GM18502 (cell line): ENCODE results near the gene SEMA4C.
"Not testable (repeated sequence)": the region's sequence is repeated elsewhere in the genome, so short reads cannot be mapped to it uniquely, and the experiment has no call there.

Experiments
- ATAC-seq: cut with Tn5 transposase; IDR thresholded peaks from one replicate; pipeline ENCODE4 v1.9.1; 2021; ENCODE audit warnings: mild to moderate bottlenecking; ENCODE audit not compliant: unreplicated experiment, poor library complexity

Gene SEMA4C

GRCh38 chr2:96866986-96867755 is 2.7 kb downstream of the SEMA4C start:
- no peak for ATAC-seq

- ATAC-seq: no peak
These were observed 3.3 kb downstream of the SEMA4C start for GRCh38 chr2:96866586-96866985.

- no peak for ATAC-seq
These were observed 3.7 kb downstream of the SEMA4C start for GRCh38 chr2:96866149-96866548.

GRCh38 chr2:96865654-96866053 is 4.2 kb downstream of the SEMA4C start:
- ATAC-seq: no peak

DNA sequence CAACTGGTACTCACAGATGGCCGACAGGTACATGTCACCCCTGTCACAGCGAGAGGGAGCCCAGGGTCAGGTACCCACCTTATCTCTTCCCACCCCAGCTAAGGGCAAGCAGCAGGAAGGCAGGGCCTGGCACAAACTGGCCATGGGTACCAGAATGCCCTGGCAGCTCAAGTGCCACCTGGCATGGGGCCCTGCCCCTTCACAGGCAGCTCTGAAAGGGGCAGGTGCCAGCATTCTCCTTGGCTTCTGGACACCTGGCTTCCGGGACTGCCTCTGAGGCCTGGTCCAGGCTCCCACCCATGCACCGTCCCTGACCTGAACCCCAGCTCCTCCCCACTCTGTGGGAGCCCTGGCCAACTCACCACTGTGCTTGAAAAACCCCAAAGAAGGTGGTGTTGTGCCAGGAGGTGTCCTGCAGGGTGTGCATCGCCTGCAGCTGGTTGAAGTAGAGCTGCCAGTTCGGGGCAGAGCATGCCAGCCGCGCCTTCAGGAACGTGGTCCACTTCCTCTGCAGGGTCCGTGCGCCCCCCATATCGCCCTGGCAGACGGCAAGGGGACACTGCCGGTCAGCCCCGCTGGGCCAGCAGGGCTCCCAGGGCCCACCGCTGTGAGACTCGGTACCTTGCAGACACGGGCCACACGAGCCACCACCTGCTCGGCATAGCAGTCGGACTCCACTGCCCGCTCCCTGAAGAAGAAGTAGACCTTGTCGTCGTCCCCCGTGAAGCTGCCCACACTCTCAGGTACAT is 5.4 kb downstream of the SEMA4C start:
- no peak for ATAC-seq

GRCh38 chr2:96863575-96864342 is 6.1 kb downstream of the SEMA4C start:
- no peak for ATAC-seq

DNA sequence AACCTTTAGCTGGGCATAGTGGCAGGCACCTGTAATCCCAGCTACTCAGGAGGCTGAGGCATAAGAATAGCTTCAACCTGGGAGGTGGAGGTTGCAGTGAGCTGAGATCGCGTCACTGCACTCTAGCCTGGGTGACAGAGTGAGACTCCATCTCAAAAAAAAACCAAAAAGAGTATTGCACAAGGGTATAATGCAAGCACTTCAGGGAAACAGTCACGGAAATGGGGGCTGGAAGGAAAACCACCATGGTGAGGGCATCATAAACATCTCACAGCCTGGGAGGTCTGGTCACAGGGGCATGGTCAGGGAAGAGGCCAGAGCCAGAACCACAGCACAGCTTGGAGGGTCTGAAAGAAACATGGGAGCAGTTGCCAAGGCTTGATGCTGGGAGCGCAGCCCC is 6.8 kb downstream of the SEMA4C start:
- ATAC-seq: not testable (repeated sequence)

- no peak for ATAC-seq
These were observed 8.8 kb downstream of the SEMA4C start for GRCh38 chr2:96861074-96861473.

- ATAC-seq: no peak
These were observed 9.5 kb downstream of the SEMA4C start for GRCh38 chr2:96860065-96861029.

DNA sequence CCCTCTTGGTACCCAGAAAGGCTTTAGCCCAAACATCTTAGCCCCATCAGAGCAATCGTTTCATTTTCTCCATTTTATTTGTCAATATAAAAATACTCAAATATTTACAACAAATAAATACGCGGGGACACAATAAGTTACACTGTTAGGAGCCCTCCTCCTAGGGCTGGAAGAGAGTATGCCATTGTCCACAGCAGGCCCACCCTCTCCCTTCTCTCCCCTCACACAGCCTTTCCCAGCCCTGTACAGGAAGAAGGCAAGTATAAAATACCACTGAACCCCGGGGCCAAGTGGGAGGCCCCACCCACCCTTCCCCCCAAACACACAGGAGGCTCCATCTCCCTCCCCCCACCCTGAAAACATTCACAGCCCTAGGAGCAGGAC is 10.2 kb downstream of the SEMA4C start:
- ATAC-seq: no peak

DNA sequence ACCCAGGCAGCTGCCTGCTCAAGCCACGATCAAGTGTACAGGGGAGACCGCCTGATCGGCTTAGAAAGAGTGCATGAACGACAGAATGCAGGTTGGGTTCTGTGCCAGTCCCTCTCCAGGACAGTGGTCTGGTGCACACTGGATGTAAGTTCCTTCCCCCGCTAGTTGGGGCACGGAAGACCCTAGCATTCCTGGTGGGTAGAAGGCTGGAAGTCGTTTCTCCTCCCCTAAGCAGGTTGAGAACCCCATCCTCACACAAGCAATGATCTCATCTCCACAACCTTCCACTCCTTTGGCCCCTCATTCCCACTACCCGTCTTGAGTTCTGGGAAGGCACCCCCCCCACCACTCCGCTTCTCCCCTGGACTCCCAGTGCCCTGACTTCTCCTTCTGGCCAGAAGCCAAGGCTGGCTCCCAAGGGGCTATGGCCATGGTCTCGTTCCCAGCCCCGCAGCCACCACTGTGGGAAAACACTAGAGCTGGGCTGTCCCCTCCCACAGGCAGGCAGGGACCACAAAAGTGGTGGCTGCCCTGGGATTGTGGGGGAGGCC is 10.7 kb downstream of the SEMA4C start:
- ATAC-seq: no peak

- ATAC-seq: peak; percentile 92
These were observed 12.1 kb downstream of the SEMA4C start, which contains the start of gene ANKRD39 for GRCh38 chr2:96857667-96858372. ANKRD39 (minus strand) TSS chr2:96858016; CDS start chr2:96857987, 29 bp downstream.

GRCh38 chr2:96856776-96857666 is 12.9 kb downstream of the SEMA4C start:
- ATAC-seq: no peak

- no peak for ATAC-seq
These were observed 16.6 kb downstream of the SEMA4C start for GRCh38 chr2:96853321-96853720.

GRCh38 chr2:96852667-96853066 is 17.2 kb downstream of the SEMA4C start:
- no peak for ATAC-seq

GRCh38 chr2:96848264-96848663 is 21.6 kb downstream of the SEMA4C start:
- no peak for ATAC-seq

GRCh38 chr2:96847586-96847985 is 22.3 kb downstream of the SEMA4C start:
- ATAC-seq: no peak

GRCh38 chr2:96846825-96847224 is 23.1 kb downstream of the SEMA4C start:
- ATAC-seq: no peak
